Left lung (tissue), 10 donors: ENCODE data around the gene NAALADL2. TPM values are rescaled to one million over a fixed set of nuclear protein-coding genes. Genes with fewer than 3 reads are reported as not detected.
A peak's percentile ranks its signal among the peaks of the same experiment; 100 is the strongest.

Source experiments
- ATAC-seq: fragments of 200-7000 bp; cut with Tn5 transposase; one replicate; pipeline ENCODE4 v1.9.1; 2020; ENCODE audit warnings: moderate library complexity
- DNase-seq, 4 donors: peaks; one replicate each; pipeline ENCODE4 v3.0.0-alpha.2; 2013 to 2020
- H3K27ac ChIP-seq, 2 donors: fragments of 200-600 bp; sonication (generic) in 1 of 2; one replicate each; pipeline versions ENCODE4 v1.5.0 to v1.8.0; 2020 to 2021
- H3K27me3 ChIP-seq, 2 donors: fragments of 200-600 bp; sonication (generic) in 1 of 2; one replicate each; pipeline versions ENCODE4 v1.5.0 to v1.8.0; 2020 to 2021
- H3K36me3 ChIP-seq, 2 donors: fragments of 200-600 bp; sonication (generic) in 1 of 2; one replicate each; pipeline versions ENCODE4 v1.5.0 to v1.8.0; 2020 to 2021
- H3K4me1 ChIP-seq, 2 donors: fragments of 200-600 bp; one replicate each; pipeline ENCODE4 v1.8.0; 2021
- H3K4me3 ChIP-seq, 2 donors: fragments of 200-600 bp; sonication (generic) in 1 of 2; one replicate each; pipeline versions ENCODE4 v1.5.0 to v1.8.0; 2020 to 2021; ENCODE audit warnings: mild to moderate bottlenecking in 1 of 2
- H3K9me3 ChIP-seq, 2 donors: fragments of 200-600 bp; sonication (generic) in 1 of 2; one replicate each; pipeline versions ENCODE4 v1.5.0 to v1.8.0; 2020 to 2021
- intact Hi-C, 2 donors: fragments of 100-400 bp; cut with DNase I; formaldehyde crosslinking; loops; one replicate each; pipeline versions ENCODE4 v1.11.2 to v1.14.2; 2022
- polyA plus RNA-seq, 6 donors: library from polyadenylated mRNA; unstranded; fragments of 120-200 nt; gene quantifications; one replicate each; pipeline ENCODE4 v1.2.1, GENCODE V29; 2013; ENCODE audit not compliant: insufficient read length in 6 of 6
- total RNA-seq, 2 donors: library from RNA; stranded (reverse); fragmentation: NEBNext Ultra II Directional; extraction: Animal tissue kit (Norgen Biotek cat#: 25700); gene quantifications; one replicate each; pipeline ENCODE4 v1.2.1, GENCODE V29; 2021
- TF ChIP-seq, protein P1 (sequence below), 2 donors: fragments of 200-600 bp; sonication (generic) in 1 of 2; IDR thresholded peaks; one replicate each; pipeline versions ENCODE4 v1.5.0 to v1.8.0; 2021; ENCODE audit warnings: antibody characterized with exemption in 2 of 2
- donor health status: DM: no; HTN: yes; CAD: no.
- donor health status: DM: no; HTN: no; CAD: no.

NAALADL2 gene
- total and polyA plus RNA-seq, 8 donors, result 9.8 to 23.3 (median 17.8) TPM

DNA sequence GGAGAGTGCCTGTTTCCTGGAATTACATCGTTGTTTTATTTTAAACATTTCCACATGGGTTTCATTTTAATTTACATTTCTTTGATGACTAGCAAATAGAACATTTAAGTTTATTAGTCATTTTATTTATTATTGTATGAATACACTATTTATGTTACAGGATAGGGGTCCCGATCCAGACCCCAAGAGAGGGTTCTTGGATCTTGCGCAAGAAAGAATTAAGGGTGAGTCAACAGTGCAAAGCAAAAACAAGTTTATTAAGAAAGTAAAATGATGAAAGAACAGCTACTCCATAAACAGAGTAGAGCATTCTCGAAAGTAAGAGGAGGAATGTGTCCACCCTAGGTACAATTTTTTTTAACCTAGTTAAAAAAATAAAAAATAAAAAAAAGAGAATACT is 539.5 kb downstream of the NAALADL2 start:
- ATAC-seq (no peak), DNase-seq (no peak)
- Histone ChIP-seq H3K36me3 (no peaks in the 10 kb centered on the region), H3K4me1 (no peaks in the 10 kb centered on the region), H3K9me3 (no peaks in the 10 kb centered on the region), H3K4me3 (no peak overlapping the region), H3K27me3 (no peaks in the 10 kb centered on the region), H3K27ac (no peak overlapping the region)
- intact Hi-C loops, result no loop called here
- TF ChIP-seq, protein P1, sequence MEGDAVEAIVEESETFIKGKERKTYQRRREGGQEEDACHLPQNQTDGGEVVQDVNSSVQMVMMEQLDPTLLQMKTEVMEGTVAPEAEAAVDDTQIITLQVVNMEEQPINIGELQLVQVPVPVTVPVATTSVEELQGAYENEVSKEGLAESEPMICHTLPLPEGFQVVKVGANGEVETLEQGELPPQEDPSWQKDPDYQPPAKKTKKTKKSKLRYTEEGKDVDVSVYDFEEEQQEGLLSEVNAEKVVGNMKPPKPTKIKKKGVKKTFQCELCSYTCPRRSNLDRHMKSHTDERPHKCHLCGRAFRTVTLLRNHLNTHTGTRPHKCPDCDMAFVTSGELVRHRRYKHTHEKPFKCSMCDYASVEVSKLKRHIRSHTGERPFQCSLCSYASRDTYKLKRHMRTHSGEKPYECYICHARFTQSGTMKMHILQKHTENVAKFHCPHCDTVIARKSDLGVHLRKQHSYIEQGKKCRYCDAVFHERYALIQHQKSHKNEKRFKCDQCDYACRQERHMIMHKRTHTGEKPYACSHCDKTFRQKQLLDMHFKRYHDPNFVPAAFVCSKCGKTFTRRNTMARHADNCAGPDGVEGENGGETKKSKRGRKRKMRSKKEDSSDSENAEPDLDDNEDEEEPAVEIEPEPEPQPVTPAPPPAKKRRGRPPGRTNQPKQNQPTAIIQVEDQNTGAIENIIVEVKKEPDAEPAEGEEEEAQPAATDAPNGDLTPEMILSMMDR (IDR thresholded peaks at IDR 0.05), result no peak

GRCh38 chr3:175399156-175399840 is 540.2 kb downstream of the NAALADL2 start:
- H3K4me1 ChIP-seq, result no peaks in the 10 kb centered on the region
- TF ChIP-seq, protein P1 (IDR thresholded peaks at IDR 0.05), result no peak
- DNase-seq, result no peak
- no peaks in the 10 kb centered on the region for H3K27me3 ChIP-seq
- H3K27ac ChIP-seq, result no peak overlapping the region
- no peaks in the 10 kb centered on the region for H3K9me3 ChIP-seq
- H3K4me3 ChIP-seq, result no peak overlapping the region
- H3K36me3 ChIP-seq, result no peaks in the 10 kb centered on the region
- intact Hi-C loops, result no loop called here
- peak; percentile 24 for ATAC-seq

DNA sequence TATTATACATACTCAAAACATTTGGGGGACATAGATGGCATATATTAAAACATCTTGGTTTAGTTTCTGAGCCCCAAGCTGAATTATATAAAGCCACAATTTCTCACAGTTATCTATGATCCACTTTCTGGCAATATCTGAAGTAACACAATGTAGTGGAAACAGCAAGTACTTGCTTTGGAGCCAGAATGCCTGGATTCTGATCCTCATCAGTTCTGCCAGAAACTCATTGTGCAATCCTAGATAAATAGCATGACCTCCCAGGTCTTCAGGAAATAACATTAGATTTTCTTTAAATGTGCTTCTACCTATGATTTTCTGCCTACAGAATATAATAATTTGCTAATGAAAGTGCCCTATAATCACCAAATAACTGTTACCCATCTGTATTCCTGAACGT is 544.9 kb downstream of the NAALADL2 start:
- Histone ChIP-seq H3K27ac (no peak overlapping the region), H3K4me1 (no peaks in the 10 kb centered on the region), H3K27me3 (no peaks in the 10 kb centered on the region), H3K9me3 (no peaks in the 10 kb centered on the region), H3K36me3 (no peaks in the 10 kb centered on the region), H3K4me3 (no peak overlapping the region)
- TF ChIP-seq, protein P1 (IDR thresholded peaks at IDR 0.05), result no peak
- DNase-seq, result peak in 2 of 4 donors; percentile 32 to 36
- intact Hi-C loops, result no loop called here
- no peak for ATAC-seq

- TF ChIP-seq, protein P1 (IDR thresholded peaks at IDR 0.05), result no peak
- intact Hi-C loops, result no loop called here
Measured at GRCh38 chr3:175404621-175405020, 545.5 kb downstream of the NAALADL2 start.

DNA sequence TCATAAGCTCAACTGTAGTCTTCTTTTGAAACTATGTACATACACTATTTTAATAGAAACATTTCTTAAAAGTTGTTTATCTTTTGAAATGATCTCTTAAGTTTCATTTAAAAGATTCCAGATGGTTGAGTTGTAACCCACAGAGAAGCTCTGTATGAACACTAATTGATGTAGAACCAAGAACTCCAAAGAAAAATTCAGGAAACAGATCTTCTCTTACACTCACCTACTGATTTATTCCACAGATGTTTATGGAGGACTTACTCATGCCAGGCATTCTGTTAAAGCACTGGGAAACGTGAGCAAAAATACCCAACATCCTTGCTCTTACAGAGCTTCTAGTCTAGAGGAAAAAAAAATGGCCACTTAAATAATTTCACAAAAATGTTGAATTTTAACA is 551.1 kb downstream of the NAALADL2 start:
- intact Hi-C loops, result no loop called here
- no peaks in the 10 kb centered on the region for H3K9me3 ChIP-seq
- H3K4me3 ChIP-seq, result no peak overlapping the region
- H3K4me1 ChIP-seq, result no peaks in the 10 kb centered on the region
- TF ChIP-seq, protein P1 (IDR thresholded peaks at IDR 0.05), result no peak
- DNase-seq, result no peak
- H3K36me3 ChIP-seq, result no peaks in the 10 kb centered on the region
- H3K27ac ChIP-seq, result no peak overlapping the region
- no peaks in the 10 kb centered on the region for H3K27me3 ChIP-seq
- no peak for ATAC-seq

More at GRCh38 chr3:175404621-175405020, 545.5 kb downstream of the NAALADL2 start:
- no peak for DNase-seq
- Histone ChIP-seq H3K27ac (no peak overlapping the region), H3K9me3 (no peaks in the 10 kb centered on the region), H3K27me3 (no peaks in the 10 kb centered on the region), H3K36me3 (no peaks in the 10 kb centered on the region), H3K4me1 (no peaks in the 10 kb centered on the region), H3K4me3 (no peak overlapping the region)
- no peak for ATAC-seq
